GM21723 (cell line): ENCODE data around the gene GMDS.

Source experiments
- ATAC-seq: cut with Tn5 transposase; IDR thresholded peaks from one replicate; pipeline ENCODE4 v1.9.1; 2021; ENCODE audit warnings: mild to moderate bottlenecking, moderate library complexity; ENCODE audit not compliant: unreplicated experiment

GMDS gene

GRCh38 chr6:2008383-2008976 lies 236.9 kb downstream of the GMDS start:
- ATAC-seq = no peak

DNA sequence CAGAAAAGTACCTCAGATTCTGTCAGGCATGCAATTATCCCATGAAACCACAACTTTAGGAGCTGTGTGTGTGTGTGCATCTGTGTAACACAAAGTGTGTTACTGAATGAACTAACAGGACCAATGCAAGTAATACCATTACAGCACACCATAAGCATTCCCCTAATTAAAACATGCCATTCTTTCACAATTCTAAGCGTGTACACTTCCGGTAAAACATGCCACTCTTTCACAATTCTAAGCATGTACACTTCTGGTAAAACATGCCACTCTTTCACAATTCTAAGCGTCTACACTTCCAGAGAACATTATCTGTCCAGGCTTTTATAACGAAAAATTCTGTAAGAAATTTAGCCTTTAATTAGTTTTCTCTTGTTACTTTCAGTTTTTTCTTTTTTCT lies 238.2 kb downstream of the GMDS start:
- ATAC-seq = no peak

GRCh38 chr6:2004888-2005287 lies 240.5 kb downstream of the GMDS start:
- ATAC-seq = no peak

- ATAC-seq = no peak
Observed at GRCh38 chr6:2000962-2001361, 244.4 kb downstream of the GMDS start.

GRCh38 chr6:1997702-1998101 lies 247.7 kb downstream of the GMDS start:
- ATAC-seq = no peak

DNA sequence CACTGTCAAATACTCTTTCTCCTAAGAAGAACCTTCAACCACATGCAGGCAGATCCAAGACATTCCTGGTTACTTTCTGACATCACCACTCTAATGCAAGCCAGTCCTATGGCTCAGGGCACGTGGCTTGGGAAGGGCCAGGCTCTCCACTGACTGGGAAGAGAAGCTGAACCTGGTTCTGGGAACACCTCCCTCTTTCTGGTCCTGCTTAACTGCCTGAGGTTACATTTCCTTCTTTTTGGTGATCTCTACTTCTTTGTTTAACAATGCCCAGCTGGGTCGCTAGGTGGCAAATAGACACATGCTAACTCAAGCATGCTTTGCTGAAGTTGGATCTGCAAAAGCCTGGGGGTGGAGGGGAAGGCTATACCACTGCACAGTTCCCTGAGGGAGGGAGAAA lies 249.8 kb downstream of the GMDS start:
- no peak for ATAC-seq

- no peak for ATAC-seq
Observed at GRCh38 chr6:1993042-1993441, 252.4 kb downstream of the GMDS start.

- no peak for ATAC-seq
Observed at GRCh38 chr6:1991332-1991878, 254.0 kb downstream of the GMDS start.

- no peak for ATAC-seq
Observed at GRCh38 chr6:1988843-1989242, 256.6 kb downstream of the GMDS start.

- ATAC-seq = no peak
Observed at GRCh38 chr6:1987640-1988039, 257.8 kb downstream of the GMDS start.

- ATAC-seq = no peak
Observed at GRCh38 chr6:1986454-1987243, 258.8 kb downstream of the GMDS start.

DNA sequence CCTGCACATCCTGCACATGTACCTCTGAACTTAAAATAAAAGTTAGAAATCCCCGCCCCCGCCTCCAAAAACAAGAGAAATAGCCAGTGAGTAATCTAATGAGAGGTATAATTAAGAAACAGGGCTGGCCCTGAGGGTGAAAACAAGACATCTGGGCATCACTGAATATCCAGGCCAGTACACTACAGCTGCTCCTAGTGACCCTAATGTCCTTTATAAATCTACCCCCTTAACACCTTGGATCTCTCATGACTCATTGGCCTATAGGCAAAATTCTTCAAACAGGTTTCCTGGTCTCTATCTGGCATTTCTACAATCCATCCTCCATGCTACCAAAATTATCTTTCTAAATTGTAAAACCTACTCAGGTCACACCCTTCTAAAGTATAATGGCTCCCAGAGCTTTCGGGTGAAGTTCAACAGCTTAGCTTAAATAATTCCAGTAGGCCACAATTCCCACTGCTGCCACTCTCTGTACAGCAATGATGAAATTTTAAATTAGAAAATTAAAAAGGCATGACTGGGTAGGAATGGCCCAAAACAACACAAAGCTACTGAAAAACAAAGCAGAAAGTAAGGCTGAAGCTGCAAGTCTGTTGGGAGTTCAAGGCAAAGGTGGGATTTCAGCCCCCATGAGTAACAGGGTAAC lies 260.9 kb downstream of the GMDS start:
- ATAC-seq = no peak

DNA sequence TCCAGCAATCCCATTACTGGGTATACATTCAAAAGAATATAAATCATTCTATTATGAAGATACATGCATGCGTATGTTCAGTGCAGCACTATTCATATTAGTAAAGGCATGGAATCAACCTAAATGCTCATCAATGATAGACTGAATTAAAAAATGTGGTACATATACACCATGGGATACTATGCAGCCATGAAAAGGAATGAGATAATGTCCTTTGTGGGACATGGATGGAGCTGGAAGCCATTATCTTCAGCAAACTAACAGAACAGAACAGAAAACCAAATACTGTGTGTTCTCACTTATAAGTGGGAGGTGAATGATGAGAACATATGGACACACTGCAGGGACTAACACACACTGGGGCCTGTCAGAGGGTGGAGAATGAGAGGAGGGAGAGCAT lies 261.6 kb downstream of the GMDS start:
- ATAC-seq = no peak

GRCh38 chr6:1972962-1973361 lies 272.4 kb downstream of the GMDS start:
- no peak for ATAC-seq

DNA sequence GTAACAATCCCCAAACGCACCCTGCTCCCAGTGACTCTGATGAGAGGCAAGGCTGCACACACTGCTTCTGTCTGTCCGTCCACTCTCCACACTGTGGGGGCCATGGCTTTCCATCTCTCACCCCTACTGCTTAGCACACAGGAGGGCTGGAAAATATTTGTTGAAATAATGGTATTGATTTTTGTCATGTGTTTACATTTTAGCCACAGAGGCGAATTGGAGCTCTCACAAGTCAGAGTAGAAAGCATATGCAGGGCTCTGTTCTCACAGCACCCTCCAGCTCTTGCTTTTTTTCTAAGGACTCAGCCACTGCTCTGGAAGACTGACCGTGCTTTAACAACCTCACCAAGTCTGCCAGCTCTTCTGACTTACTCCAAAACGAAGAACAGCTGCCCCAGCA lies 273.8 kb downstream of the GMDS start:
- ATAC-seq = no peak

DNA sequence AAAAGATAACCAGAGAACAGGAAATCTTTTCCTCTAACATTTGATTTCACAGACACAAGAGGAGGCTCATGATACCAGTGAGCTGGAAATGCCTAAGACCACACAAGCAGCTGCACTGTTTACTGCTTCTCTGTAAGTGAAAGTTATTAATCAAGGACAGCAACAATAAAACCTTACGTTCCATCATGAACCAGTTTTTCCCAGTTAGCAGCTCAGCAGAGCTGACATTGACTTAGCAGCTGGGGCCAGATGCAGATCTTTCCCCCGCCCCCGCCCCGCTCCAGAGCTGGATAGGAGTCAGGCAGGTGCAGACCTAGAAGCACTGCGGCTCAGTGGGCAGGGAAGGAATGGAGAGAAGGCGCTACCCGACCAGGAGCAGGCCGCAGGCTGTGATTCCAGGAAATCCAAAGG lies 275.2 kb downstream of the GMDS start:
- no peak for ATAC-seq

- ATAC-seq = no peak
Observed at GRCh38 chr6:1966713-1967112, 278.7 kb downstream of the GMDS start.

DNA sequence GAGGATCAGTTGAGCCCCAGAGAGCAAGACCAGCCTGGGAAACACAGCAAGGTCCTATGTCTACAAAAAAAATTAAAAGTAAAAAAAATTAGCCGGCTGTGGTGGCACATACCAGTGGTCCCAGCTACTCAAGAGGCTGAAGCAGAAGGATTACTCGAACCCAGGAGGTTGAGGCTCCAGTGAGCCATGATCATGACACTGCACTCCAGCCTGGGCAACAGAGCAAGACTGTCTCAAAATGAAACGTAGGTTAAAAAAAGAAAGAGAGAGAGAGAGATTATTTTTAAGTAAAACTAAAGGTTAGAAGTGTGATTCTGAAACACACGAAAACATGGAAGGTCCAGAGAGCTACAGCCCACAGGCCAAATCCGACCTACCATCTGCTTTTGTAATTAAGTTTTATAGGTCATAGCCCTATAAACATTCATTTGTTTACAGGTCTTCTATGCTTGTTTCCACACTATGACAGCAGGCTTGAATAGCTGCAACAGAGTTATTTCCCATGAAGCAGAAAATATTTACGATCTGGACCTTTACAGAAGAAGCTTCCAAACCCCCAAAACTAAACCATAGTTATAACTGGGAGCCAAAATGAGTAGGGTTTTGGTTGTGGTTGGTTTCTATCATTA lies 279.7 kb downstream of the GMDS start:
- ATAC-seq = no peak

GRCh38 chr6:1963596-1963995 lies 281.8 kb downstream of the GMDS start:
- no peak for ATAC-seq

DNA sequence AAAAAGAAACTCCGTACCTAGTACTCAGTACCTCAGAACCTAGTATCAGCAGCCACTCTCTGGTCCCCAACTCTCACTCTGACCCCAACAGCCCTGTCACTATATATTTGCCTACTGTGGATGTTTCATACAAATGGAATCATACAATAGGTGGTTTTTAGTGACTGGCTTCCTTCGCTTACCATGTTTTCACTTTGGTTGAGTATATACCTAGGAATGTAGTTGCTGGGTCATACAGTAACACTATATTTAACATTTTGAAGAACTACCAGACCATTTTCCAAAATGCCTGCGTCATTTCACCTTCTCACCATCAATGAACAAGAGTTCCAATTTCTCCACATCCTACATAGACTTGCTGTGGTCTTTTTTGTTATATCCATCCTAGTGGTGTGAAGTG lies 283.2 kb downstream of the GMDS start:
- ATAC-seq = no peak

- ATAC-seq = no peak
Observed at GRCh38 chr6:1960486-1961142, 284.8 kb downstream of the GMDS start.
